ENCODE data around the gene NFATC3.

GRCh38 chr16:68084504-68085258, 489 bp upstream of the NFATC3 start:
- TF ChIP-seq POLR2AphosphoS5 (IDR thresholded peaks at IDR 0.05; ENCODE audit: low read depth, low read length) (peak; percentile 80), POLR2A (IDR thresholded peaks at IDR 0.05; ENCODE audit: low read depth, low read length) (peak; percentile 90), TAF1 (IDR thresholded peaks at IDR 0.05; ENCODE audit: borderline replicate concordance, low read depth, low read length) (no peak)
